HS-27A (cell line): ENCODE measurements around the gene FTH1.

ENCODE experiments used
- DNase-seq: peaks from one replicate; pipeline ENCODE4 v3.0.0-alpha.2; 2012; ENCODE audit warnings: low read depth, missing footprints

The FTH1 gene

DNA sequence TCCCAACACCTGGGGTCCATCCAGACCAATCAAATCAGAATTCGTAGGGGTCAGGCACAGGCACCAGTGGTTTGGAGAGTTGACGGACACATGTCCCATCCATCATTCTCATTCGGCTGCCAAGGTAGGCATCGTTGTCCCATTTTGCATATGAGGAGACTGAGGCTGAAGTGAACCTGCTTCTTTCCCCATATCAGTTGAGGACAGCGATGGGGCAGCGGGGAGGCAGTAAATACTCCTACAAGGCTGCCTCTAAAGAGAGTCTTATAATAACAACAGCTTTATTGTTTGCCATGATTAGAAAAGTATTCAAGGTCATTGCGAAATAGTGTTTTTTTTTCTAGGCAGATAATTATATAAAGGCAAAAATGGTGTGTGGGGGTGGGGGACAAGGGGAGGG, 18.9 kb downstream of the FTH1 start:
- no peak for DNase-seq

DNA sequence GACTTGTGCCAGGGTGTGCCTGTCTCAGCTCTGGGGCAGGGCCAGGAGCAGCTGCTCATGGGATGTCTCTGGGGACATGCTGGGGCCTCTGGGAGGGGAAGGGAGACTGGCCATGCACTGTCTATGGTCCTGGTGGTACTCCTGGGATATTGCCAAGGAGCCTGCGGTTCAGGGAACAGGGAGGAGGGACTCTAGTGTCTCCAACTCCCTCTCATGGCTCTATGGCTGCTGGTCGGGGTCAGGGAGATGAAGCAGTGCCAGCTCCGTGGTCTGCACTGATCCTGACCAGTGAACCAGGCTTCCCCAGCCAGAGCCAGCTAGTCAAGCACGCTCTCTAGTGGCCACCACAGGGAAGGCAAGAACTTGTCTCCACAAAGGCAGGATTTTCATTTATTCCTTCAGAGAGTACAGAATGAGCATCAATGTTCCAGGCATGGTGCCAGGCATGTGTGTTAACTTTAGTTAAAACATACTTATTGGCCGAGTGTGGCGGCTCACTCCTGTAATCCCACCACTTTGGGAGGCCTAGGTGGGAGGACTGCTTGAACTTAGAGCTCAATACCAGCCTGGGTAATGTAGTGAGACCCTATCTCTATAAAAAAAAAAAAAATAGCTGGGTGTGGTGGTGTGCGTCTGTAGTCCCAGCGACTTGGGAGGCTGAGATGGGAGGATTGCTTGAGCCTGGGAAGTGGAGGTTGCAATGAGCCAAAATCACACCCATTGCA, 19.8 kb downstream of the FTH1 start:
- no peak for DNase-seq

DNA sequence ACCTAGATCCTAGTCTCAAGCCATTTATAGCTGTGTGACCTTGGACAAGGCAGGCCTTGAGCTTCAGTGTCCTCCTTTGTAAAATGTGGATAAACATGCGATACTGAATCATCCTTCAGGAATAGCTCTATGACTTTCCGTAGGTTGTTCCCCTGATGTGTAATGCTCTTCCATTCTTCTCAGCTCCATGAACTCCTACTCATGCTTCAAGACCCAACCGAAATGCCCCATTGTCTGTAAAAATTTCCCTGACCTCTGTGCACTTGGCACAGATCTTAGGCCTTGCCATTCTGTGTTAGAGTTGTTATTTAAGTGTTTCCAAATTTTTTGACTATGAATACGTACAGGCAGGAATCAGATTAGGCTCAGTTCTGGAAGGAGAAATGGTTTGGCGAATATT, 20.5 kb downstream of the FTH1 start:
- no peak for DNase-seq

DNA sequence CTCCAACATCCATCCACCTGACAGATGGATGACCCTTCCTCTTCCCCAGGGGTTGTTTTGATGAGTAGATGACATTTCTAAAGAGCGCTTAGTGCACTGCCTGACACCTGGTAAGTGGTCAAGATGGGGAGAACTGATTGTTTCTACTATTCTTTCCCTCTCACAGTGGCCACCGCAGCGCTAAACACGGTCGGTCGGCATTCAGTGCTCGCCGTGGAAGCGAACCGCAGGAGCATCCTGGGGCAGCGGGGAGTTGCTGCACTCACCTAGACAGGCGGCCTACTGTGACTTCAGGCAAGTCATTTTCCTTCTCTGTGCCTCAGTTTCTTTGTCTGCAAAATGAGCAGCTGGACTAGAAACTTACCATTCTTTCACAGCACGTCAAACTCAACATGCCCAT, 22.2 kb downstream of the FTH1 start:
- no peak for DNase-seq

DNA sequence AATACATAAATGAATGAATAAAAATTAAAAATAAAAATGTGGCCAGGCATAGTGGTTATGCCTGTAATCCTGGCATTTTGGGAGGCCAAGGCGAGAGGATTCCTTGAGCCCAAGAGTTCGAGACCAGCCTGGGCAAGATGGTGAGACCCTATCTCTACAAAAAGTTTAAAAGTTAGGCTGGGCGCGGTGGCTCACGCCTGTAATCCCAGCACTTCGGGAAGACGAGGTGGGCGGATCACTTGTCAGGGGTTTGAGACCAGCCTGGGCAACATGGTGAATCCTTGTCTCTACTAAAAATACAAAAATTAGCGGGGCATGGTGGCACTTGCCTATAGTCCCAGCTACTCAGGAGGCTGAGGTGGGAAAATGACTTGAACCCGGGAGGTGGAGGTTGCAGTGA, 27.0 kb downstream of the FTH1 start:
- DNase-seq: no peak

DNA sequence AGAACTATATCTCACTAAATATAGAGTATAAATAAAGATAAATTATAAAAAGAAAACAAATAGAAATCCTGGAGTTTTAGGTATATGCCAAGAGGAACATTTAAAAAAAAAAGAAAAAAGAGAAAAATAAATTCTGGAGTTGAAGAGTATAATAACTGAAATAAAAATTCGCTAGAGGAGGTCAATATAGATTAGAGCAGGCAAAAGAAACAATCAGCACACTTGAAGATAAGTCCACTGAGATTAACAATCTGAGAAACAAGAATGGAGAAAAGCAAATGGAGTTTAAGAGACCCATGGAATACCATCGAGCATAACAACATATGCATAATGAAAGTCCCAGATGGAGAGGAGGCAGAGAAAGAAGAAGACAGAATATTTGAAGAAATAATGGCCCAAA, 31.6 kb downstream of the FTH1 start:
- DNase-seq: no peak

DNA sequence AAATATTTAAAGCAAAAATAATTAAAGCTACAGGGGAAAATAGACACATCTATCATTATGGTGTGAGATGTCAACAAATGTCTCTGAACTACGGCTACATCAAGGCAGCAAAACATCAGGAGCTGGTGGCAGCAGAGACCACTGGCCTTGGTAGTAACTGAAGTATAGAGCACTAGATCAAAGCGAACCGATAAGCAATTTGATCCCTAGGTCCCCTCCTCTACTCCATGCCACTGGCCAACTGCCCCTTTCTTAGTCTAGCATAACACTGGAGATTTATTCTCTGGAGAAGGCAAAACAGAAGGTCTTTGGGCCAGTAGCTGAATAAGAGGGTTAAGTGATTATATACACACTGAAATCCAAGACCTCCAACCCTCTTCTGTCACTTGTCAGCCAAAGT, 36.5 kb downstream of the FTH1 start:
- DNase-seq: no peak

DNA sequence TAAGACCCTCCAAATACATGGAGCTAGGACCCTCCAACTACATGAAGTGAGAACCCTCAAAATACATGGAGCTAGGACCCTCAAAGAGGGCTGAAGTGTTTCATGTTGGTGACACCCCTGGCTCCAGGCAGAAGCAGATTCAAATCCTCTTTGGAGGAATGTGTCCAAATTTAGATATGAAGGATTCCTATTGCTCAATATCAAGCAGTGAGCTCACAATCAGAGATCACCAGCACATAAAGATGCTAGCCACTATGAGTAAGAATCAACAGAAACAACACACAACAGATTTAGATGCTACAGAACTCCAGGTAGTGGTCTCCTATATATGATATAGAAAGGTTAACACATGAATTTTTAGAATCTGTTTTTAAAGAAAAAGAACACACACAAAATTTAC, 38.8 kb downstream of the FTH1 start:
- DNase-seq: no peak

DNA sequence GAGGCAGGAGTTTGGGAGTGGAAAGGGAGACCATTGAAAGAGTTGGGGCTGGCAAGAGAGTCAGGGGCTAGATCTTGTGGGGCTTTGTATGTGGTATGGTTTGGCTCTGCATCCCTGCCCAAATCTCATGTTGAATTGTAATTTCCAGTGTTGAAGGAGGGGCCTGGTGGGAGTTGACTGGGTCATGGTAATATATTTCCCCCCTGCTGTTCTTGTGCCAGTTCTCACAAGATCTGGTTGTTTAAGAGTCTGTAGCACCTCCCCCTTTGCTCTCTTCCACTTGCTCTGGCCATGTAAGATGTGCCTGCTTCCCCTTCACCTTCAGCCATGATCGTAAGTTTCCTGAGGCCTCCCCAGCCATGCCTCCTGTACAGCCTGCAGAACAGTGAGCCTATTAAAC, 39.9 kb downstream of the FTH1 start:
- no peak for DNase-seq

DNA sequence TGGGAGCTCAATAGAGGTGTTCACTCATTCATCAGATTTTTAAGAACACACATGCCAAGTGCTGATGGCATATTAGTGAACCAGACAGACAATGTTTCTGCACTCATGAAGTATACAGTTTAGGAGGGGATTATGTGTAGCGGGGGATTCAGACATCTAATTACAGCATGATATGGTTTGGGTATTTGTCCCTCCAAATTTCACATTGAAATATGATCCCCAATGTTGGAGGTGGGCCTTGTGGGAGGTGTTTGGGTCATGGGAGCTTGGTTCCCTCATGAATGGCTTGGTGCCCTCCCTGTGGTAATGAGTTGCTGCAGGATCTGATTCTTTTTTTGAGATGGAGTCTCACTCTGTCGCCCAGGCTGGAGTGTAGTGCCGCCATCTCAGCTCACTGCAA, 41.2 kb downstream of the FTH1 start:
- no peak for DNase-seq

DNA sequence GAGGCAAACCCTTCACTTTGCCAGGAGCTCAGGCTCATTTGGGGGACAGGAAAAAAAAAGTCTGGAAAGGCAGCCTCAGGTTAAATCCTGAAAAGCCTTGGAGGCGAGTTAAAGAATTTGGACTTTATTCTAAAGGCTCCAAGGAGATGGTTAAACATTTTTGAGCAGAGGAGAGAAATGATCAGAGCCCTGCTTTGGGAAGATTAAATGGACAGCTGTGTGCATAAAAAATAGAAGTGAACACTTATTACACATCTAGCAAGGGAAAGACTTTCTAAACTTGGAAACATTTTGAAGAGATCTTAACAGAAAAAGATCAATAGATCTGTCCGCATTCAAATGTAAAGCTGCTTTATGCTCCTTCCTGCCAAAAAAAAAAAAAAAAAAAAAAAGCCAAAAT, 41.7 kb downstream of the FTH1 start:
- DNase-seq: no peak

DNA sequence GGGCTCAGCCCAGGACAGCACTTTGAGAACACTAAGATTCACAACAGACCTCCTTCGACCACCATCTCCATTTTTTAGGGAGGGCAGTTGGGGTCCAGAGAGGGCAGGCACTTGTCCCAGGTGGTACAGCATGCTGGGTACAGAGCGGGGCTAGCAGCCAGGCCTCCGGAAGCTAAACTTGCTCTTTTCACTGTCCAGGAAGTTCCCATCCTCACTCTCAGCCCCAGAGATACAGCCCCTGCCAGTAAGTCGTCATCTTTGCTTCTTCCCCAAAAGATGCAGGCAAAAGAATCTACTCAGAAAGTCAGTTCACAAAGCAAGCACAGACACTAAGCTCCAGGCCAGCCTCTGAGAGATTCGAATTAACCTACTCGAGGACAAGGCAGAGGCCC, 43.4 kb downstream of the FTH1 start:
- DNase-seq: no peak

DNA sequence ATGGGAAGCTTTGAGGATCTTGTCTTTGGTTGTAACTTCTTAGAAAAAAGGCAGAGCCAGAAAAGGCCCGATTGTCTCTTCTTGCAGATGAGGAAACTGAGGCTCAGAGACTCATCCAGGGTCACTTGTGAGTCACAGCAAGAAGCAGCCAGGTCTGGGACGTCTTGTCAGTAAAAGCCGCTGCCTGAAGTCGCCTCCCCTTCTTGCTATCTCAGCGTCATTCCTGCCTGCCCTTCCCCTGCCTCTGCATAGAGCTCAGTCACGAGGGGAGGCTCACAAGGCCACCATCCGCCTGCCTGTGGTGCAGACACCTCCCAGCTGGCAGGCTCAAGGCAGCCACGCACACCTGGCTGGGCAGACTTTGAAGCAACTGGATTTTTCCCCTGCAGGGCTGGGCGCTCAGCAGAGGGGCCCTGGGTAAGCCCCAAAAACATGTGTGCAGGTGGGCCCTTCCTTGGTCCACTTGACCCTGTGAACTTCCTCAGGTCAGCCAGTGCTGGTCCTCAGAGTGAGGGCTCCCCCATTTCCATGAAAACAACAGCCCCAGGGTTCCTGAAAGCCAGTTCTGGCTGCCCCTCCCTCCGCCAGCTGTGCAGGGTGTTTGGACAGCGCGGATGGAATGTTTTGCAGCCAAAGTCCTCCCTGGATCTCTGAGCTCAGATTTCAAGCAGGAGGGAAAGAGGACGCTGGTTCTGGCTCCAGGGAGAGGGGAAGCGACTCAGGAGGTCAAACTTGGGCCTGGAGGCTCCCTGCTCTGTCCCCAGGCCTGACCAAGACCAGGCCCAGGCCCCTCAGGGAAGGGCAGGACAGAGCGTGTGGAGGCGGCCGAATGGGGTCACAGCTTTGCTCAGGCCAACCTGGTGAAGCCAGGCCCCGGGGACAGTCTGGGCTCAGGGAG, 44.0 kb downstream of the FTH1 start:
- DNase-seq: no peak

DNA sequence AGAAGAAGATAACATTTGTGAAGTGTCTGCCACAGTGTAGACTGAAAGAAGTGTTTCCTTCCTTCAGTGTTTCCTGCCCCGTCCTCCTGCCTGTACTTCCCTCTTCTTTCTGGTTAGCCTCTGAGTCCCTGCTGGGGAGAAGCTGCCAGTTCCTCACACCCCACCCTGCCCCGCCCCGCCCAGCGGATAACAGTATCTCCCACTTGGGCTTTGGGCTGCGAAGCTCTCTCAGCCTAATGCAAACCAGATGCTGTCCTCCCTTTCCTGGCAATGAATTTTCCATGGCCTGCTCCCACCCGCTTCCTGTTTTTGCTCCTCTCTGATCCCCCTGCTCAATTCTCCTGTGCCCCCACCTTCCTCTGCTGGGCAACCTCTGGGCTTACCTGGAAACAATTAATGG, 44.9 kb downstream of the FTH1 start:
- no peak for DNase-seq

DNA sequence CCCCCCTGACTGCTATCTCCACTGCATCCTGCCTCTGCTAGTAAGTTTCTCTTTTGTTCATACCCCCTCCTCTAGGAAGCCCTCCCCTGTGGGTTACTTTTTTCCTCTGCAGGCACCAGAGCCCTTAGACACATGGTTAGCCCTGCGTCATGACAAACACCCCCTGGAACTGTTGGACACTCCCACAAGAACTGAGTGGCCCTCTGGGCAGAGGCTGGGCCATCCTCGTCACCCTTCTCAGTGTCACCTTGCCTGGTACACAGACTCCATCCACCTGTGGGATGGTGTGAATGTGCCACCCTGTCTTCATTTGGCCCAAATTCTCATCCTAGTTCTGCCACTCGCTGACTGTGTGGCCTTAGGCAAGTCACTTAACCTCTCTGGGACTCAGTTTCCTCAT, 46.0 kb downstream of the FTH1 start:
- DNase-seq: no peak

DNA sequence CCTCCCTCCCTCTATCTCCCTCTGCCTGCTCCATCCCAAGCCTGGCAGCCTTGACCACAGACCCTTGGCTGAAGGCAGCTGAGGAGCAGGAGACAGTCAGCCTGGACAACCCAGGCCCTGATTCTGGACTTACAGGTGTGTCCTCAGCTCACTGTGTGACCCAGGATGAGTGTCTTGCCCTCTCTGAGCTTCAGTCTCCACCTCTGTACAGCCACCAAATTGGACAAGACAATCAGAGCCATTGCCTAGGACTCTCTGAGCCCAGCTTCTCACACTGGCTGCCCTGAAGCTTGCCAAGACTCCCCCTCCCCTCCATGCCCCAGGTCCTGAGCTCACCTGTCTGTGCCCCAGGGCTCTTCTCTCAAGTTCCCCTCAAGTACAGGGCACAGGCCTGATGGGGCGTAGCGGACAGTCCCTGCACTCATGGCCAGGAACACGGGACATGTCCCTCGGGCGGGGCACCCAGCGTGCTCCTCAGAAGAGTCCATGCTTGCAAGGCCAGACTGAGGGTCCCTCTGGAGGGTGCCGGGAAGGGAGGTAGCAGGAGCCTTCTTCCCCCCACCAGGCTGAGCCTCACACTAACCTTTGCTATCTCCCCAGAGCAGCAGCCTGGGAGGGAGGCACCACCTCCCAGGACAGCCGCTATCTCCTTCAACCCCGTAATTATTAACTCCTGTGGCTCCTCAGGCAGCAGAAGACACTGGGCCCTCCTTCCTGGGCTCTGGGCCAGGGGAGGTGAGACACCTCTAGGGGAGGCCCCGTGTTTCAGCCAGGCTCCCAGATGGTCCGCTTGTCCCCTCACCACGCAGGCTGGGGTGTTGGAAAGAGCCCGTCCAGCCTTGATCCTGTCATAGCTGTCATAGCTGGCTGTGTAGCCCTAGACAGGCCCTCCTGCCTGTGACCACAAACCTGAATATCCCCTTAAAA, 47.5 kb downstream of the FTH1 start:
- no peak for DNase-seq

DNA sequence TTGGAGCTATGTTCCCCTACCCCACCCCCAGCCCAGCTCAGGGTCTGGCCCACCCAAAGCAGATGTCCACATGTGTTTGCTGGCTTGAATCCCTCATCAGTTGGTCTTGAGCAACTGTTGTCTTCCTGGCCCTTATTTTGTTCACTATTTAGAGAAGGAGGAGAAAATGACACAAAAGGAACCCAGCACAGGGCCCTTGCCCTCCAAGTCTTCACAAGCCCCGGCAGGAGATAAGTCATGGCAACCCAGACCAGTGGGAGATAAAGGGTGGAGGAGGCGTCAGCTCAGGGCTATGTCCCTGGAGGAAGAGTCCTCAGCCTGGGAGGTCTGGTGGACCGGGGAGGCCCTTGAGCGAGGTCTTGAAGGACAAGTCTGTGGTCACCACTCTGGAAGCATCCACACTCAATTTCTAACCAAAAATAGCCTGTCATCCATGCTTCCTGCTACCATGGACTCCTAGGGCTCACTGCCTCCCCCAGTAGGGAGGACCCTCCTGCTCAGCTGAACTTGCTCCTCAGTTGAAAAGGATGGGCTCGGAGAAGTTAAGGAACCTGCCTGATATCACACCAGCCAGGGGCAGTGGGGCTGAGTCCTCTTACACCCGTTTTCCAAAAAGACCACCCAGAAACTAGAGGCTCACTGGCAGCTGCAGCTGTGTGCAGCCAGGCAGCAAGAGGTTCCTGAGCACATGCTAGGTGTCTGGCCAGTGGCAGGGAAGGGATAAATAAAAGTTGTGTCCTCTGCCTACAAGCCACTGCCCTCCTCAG, 48.3 kb downstream of the FTH1 start:
- no peak for DNase-seq

DNA sequence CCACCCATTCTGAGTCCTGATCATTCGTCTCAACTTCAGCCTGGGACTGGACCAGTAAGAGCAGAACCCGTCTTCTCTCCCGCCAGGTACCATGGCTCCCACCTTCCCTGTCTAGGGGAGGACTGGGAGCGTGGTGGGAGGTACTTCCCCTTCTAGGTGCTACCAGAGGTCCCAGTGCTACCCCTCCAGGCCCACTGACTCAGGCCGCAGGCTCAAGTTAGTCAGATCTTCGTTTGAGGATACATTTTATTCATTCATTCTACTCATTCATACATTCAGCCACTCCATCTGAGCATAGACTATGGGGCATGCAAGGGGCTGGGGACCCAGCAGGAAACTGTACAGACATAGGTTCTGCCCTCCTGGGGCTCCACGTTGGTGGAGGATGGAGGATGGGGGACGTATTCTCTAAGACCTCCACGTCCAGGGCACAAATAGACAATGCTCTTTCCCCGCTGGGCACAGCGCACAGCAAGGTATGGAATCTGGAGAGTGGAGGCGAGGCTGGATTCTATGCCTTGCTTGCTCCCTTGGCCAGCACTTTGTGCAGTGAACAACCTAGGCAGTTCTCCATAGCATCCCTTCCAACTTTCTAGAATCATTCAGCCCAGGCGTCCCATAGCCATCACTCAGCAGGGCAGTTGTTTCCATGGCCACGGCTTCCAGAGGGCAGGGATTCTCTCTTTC, 49.0 kb downstream of the FTH1 start:
- no peak for DNase-seq

DNA sequence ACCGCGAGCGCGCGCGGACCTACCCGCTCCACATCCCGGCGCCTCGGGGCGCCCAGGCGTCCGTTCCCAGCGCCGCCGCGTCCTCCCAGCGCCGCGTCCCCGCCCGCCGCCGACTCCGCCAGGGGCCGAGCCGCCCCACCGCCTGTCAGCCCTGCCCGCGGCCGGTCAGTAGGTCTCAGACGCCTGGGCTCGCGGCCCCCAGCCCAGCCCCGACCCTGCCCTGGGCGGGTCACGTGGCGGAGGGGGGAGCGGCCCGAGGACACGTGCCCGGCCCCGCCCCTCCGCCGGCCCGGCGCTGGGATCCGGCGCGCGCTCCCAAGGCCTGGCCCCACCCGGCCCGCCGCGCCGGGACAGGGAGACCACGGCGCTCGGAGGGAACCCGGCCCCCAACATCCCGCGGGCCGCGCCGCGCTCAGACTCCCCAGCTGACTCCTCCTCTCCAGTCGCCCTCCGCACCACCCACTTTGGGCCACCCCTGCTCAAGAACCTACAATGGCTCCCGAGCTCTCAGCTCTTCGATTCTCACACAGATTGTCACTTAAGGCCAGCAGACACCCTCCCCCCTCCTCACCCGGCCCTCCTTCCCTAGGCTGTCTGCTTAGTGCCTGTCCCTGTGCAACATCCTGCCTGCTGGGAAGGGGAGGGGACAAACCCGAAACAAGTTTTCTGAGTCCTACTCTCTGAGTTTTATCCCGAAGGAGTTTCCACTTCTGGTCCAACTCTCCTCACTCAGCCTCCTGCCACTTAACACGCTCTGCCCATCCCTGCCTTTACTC, 49.9 kb downstream of the FTH1 start, which contains the start of gene RAB3IL1:
Gene RAB3IL1 (minus strand): TSS at position 233 of the 776 bp plus-strand sequence. CDS start 199 bp downstream, at position 34.
- DNase-seq: no peak

DNA sequence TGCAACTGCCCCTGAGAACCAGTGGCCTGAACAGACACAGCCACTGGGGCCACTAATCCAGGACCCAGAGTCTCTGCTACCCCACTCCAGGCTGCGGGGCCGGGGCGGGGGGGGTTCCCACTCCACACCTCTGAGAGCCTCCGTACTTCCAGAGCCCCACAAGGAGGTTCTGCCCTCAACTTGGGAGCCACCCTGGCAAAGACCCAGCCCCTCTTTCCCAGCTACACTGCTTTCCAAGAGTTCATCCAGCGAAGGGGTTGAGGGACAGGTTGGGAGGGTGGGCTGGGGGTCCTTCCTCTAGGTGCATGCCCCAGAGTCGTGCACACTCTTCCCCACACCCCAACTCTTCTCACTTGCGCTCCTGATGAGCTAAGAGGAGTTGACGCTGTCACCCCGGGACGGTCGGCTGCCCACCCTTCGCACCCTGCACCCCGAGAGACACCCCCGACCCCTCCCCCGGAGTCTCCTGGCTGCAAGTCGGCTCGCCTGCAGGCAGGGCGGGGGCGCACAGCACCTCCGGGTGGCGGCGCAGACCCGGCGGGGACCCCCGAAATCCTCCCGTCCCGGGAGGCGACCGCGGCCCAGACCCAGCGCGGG, 50.6 kb downstream of the FTH1 start:
- DNase-seq: no peak
